ENCODE measurements around the gene TMEM129. TPM values are rescaled to one million over a fixed set of nuclear protein-coding genes. Genes with fewer than 3 reads are reported as not detected.

The TMEM129 gene
- total RNA-seq, 4 donors from 2014 or later, result 46.6 to 94.2 (median 64.6) TPM

DNA sequence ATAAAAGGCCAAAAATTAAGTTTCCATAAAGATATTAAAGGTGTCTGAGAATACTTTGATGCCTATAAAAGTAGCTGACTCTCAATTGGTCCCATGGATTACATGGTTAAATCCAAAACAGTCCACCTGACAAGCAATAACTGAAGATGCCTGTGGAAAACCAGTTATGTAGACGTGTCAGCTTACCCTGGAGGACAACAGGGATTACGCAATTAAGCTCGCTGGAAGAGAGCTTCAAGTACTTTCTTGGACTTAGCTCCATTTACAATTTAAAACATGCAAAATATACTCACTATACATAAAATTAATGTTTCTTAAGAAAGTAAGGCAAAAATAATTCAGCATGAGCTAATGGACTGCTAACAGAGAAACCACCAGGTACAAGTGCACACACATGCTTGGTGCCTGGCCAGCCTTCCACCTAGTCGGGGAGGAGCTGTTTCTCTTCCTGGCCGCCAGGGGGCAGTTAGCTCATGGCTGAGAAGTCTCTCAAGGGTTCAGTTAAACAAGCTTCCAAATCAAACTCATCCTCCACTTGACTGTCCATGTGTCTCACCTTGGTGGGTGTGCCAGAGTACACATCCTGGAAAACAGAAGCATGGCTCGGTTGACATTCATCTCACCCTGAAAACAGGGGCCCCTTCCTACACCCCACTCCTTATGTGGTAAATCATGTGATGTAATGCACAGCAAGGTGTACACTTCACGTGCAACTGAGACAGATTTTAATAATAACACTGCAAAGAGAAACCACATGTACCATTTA, 27.8 kb downstream of the TMEM129 start:
- peak; percentile 84 for ATAC-seq
- Histone ChIP-seq H3K27ac (no peak overlapping the region), H3K27me3 (no peaks in the 10 kb centered on the region), H3K4me3 (no peak overlapping the region), H3K4me1 (no peaks in the 10 kb centered on the region), H3K9me3 (no peaks in the 10 kb centered on the region), H3K36me3 (peaks cover 0 to 83% of the 10 kb centered on the region in 2 donors)
- no peak for TF ChIP-seq POLR2AphosphoS5 (IDR thresholded peaks at IDR 0.05)
- peak in 3 of 4 experiments; percentile 81 to 92 (median 82) for TF ChIP-seq CTCF (IDR thresholded peaks at IDR 0.05)
- WGBS, 2 donors (ENCODE audit: low coverage in 1 of 2), result 38 to 50% methylated on average over 2 to 6 of the region's 7 CpGs

DNA sequence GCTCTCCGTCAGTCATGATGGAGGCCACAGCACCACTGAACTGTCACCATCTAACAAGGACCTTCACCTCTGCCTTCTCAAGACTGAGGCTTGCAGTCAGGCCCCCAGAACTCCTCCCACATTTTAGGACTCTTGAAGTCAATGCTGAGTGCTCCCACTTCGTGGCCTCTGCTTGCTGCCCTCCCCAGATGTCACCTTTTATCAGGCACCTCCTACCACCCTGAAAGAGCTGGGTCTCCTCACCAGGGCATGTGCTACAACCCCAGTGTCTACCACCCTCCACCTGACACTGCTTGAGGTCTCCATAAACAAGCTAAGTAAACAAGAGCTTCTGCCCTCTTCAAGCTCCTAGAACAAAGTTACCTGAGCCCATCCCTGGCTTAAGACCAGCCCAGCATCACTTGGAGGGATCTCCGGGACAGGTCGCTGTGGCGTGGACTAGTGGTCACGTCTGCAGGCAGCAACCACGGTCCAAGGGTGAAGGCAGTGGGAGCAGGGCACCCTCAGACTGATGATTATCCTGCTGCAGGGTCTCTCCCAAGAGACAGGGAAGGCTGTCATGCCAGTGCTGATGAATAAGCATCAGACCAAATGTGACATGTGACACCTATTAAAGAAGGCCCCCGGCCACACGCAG, 29.3 kb downstream of the TMEM129 start:
- ATAC-seq, result no peak
- H3K4me3 ChIP-seq, result no peak overlapping the region
- WGBS, 2 donors (ENCODE audit: low coverage in 1 of 2), result 80% methylated on average over 1 of the region's 9 CpGs; no CpG with 5 or more reads in 1 of the 2 donors
- peaks cover 0 to 68% of the 10 kb centered on the region in 2 donors for H3K36me3 ChIP-seq
- H3K9me3 ChIP-seq, result no peaks in the 10 kb centered on the region
- no peak overlapping the region for H3K27ac ChIP-seq
- TF ChIP-seq POLR2A (IDR thresholded peaks at IDR 0.05) (no peak), EP300 (IDR thresholded peaks at IDR 0.05) (no peak), CTCF (IDR thresholded peaks at IDR 0.05) (no peak), POLR2AphosphoS5 (IDR thresholded peaks at IDR 0.05) (no peak)
- H3K27me3 ChIP-seq, result no peaks in the 10 kb centered on the region
- no peaks in the 10 kb centered on the region for H3K4me1 ChIP-seq

DNA sequence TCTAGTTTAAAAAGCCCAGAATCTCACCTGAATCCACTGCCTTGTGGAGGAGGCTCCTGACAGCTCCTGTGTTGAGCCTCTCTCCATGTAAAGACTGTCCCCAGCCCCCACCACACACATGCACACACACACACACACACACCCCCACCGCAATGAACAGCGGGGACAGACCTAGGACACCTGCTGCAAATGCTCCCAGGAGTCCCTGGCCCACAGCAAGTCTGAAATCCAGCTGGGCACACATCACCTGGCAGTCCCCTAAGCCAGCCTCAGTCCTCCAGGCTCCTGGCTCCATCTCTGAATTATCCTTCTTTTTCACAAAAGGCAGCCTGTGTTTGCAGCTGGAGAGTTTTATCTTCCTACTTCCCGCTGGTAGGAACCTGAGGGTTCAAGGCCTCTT, 30.4 kb downstream of the TMEM129 start:
- Histone ChIP-seq H3K36me3 (peaks cover 0 to 57% of the 10 kb centered on the region in 2 donors), H3K4me3 (no peak overlapping the region), H3K27me3 (no peaks in the 10 kb centered on the region), H3K27ac (no peak overlapping the region), H3K9me3 (no peaks in the 10 kb centered on the region), H3K4me1 (no peaks in the 10 kb centered on the region)
- TF ChIP-seq EP300 (IDR thresholded peaks at IDR 0.05) (no peak), CTCF (IDR thresholded peaks at IDR 0.05) (no peak), POLR2AphosphoS5 (IDR thresholded peaks at IDR 0.05) (no peak), POLR2A (IDR thresholded peaks at IDR 0.05) (no peak)
- 94% methylated on average over 2 of the region's 3 CpGs; no CpG with 5 or more reads in 1 of the 2 donors for WGBS, 2 donors (ENCODE audit: low coverage in 1 of 2)
- no peak for ATAC-seq

- 0 to 38% methylated on average over 1 of the region's 7 CpGs for WGBS, 2 donors (ENCODE audit: low coverage in 1 of 2)
- Histone ChIP-seq H3K27me3 (no peaks in the 10 kb centered on the region), H3K36me3 (peaks cover 0 to 15% of the 10 kb centered on the region in 2 donors), H3K27ac (peak overlapping the region in 2 of 4 donors; percentile 19 to 37), H3K9me3 (no peaks in the 10 kb centered on the region), H3K4me3 (no peak overlapping the region), H3K4me1 (peaks cover 0 to 24% (median 3%) of the 10 kb centered on the region in 3 donors)
- ATAC-seq, result no peak
- no peak for TF ChIP-seq POLR2A (IDR thresholded peaks at IDR 0.05)
- TF ChIP-seq POLR2AphosphoS5 (IDR thresholded peaks at IDR 0.05), result no peak
- no peak for TF ChIP-seq EP300 (IDR thresholded peaks at IDR 0.05)
- no peak for TF ChIP-seq CTCF (IDR thresholded peaks at IDR 0.05)
Observed at GRCh38 chr4:1686440-1687036, 34.6 kb downstream of the TMEM129 start.
